Calu3 (cell line): ENCODE results near the gene LMTK2. TPM values are rescaled to one million over a fixed set of nuclear protein-coding genes. Genes with fewer than 3 reads are reported as not detected.

Experiments
- BruUV-seq: library from RNA; stranded (reverse); fragments of 400-500 nt; replicated peaks from 2 replicates; lab custom pipeline; 2021; lab: Mats Ljungman, UMichigan
- CTCF ChIA-PET: fragments of 300-600 bp; sonication (Branson Sonifier 250); formaldehyde crosslinking; loops from one replicate; lab custom pipeline; 2022; ENCODE audit warnings: antibody characterized with exemption; lab: Charles Lee
- DNase-seq: peaks from one replicate; pipeline ENCODE4 v3.0.0; 2022
- H3K27ac Mint-ChIP-seq: one replicate; pipeline ENCODE4 v1.8.0; 2022; ENCODE audit warnings: mixed read lengths; ENCODE audit not compliant: unreplicated experiment
- H3K27me3 Mint-ChIP-seq: one replicate; pipeline ENCODE4 v1.8.0; 2022; ENCODE audit warnings: mixed read lengths; ENCODE audit not compliant: unreplicated experiment
- H3K36me3 Mint-ChIP-seq: one replicate; pipeline ENCODE4 v1.8.0; 2022; ENCODE audit warnings: mild to moderate bottlenecking, moderate library complexity, mixed read lengths; ENCODE audit not compliant: insufficient read depth, unreplicated experiment
- H3K4me1 Mint-ChIP-seq: one replicate; pipeline ENCODE4 v1.8.0; 2022; ENCODE audit warnings: mild to moderate bottlenecking, low read depth, mixed read lengths; ENCODE audit not compliant: unreplicated experiment
- H3K4me3 Mint-ChIP-seq: one replicate; pipeline ENCODE4 v1.8.0; 2022; ENCODE audit warnings: mild to moderate bottlenecking, low read depth, moderate library complexity, mixed read lengths; ENCODE audit not compliant: unreplicated experiment
- H3K9me3 Mint-ChIP-seq: one replicate; pipeline ENCODE4 v1.8.0; 2022; ENCODE audit warnings: low read depth, mixed read lengths; ENCODE audit not compliant: unreplicated experiment
- intact Hi-C: fragments of 100-400 bp; cut with micrococcal nuclease; formaldehyde crosslinking; loops from one replicate; pipeline ENCODE4 v1.10.0; 2022; ENCODE audit not compliant: unreplicated experiment
- total RNA-seq: library from RNA; stranded (reverse); gene quantifications from 2 replicates; pipeline ENCODE4 v1.2.3, GENCODE V29; 2022
- TF ChIP-seq, protein P1 (sequence below): fragments of 200-600 bp; IDR thresholded peaks from one replicate; pipeline ENCODE4 v1.8.0; 2022; ENCODE audit warnings: antibody characterized with exemption; ENCODE audit not compliant: unreplicated experiment

The LMTK2 gene
- total RNA-seq, 1 experiment from 2014 or later: 29.9 TPM

DNA sequence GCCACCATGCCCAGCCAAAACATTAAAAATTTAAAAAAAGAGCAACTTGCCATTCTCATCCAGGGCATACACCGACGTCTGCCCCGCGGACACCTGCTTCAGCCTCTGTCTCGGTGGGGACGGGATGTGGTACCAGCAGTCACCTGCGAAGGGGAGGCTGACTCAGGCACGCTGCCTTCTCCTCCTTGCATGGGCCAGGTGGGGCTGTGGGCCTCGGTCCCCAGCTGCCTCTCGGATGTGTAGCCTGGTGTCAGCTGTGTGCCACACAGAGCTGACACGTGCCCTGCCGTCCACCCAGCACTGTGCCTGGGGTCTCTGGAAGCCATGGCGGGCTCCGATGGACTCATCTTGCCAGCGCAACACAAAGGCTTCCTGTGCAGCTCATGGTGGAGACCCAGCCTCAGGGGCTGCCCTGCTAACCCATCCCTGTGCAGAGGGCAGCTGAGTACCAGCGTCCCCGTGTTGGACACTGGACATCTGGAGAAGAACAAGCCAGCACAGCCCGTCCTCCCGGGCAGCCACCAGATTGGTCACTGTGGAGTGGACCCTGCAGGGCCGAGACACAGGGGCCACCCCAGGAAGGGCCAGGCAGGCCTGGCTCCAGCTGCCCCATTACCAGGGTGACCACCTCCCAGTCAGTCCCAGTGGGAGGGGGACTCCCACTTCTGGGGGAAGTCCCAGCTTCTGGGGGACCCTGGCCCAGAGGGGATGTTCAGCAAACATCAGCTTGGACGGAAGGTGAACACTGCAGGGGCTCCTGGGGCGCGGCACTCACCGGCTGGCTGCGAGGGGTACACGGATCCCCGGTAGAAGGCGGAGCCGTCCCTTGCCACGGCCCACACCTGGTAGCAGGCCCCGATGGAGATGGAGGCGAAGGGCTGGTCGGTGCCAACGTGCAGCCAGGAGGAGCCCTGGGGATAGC is 115.2 kb downstream of the LMTK2 start:
- TF ChIP-seq, protein P1, sequence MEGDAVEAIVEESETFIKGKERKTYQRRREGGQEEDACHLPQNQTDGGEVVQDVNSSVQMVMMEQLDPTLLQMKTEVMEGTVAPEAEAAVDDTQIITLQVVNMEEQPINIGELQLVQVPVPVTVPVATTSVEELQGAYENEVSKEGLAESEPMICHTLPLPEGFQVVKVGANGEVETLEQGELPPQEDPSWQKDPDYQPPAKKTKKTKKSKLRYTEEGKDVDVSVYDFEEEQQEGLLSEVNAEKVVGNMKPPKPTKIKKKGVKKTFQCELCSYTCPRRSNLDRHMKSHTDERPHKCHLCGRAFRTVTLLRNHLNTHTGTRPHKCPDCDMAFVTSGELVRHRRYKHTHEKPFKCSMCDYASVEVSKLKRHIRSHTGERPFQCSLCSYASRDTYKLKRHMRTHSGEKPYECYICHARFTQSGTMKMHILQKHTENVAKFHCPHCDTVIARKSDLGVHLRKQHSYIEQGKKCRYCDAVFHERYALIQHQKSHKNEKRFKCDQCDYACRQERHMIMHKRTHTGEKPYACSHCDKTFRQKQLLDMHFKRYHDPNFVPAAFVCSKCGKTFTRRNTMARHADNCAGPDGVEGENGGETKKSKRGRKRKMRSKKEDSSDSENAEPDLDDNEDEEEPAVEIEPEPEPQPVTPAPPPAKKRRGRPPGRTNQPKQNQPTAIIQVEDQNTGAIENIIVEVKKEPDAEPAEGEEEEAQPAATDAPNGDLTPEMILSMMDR: no peak
- no peak for DNase-seq
- BruUV-seq: no TSS peak
- CTCF ChIA-PET: no interaction called here
- H3K27me3 Mint-ChIP-seq: no peaks in the 10 kb centered on the region
- peaks cover 8% of the 10 kb centered on the region for H3K4me1 Mint-ChIP-seq
- intact Hi-C loops: no loop called here
- H3K36me3 Mint-ChIP-seq: no peaks in the 10 kb centered on the region
- no peaks in the 10 kb centered on the region for H3K9me3 Mint-ChIP-seq
- no peak overlapping the region for H3K27ac Mint-ChIP-seq
- H3K4me3 Mint-ChIP-seq: no peak overlapping the region

DNA sequence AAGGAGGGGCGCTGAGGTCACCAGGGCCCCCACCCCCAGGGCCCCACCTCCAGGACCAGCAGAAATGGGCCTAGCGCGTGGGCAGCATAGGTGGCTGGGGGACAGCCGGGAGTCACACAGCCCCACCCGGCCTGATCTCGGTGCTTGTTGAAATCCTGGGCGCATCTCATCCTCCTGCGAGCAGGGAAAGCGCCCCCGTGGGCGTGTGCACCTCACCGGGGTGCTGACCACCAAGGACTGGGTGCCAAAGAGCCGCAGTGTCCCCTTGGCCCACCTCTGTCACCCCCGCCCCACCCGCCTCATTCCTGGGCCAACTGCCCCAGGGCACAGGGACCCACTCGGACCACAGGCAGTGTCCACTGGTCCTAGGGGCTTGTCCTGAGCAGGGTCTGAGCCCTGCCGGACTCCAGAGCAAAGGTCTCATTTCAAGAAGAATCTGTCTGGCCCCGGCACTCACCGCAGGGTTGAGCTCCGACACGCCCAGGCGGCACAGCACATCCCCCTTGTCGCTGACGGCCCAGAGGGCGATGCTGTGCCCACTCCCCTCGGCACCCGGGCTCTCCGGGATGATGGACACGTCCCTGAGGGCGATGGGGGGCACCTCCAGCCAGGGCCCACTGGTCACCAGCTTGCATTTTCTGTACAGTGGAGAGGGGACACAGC is 116.0 kb downstream of the LMTK2 start:
- Mint-ChIP-seq H3K4me1 (peaks cover 8% of the 10 kb centered on the region), H3K4me3 (no peak overlapping the region), H3K9me3 (no peaks in the 10 kb centered on the region), H3K27me3 (no peaks in the 10 kb centered on the region), H3K36me3 (no peaks in the 10 kb centered on the region), H3K27ac (no peak overlapping the region)
- CTCF ChIA-PET: no interaction called here
- no peak for DNase-seq
- intact Hi-C loops: no loop called here
- BruUV-seq: no TSS peak
- TF ChIP-seq, protein P1: no peak

DNA sequence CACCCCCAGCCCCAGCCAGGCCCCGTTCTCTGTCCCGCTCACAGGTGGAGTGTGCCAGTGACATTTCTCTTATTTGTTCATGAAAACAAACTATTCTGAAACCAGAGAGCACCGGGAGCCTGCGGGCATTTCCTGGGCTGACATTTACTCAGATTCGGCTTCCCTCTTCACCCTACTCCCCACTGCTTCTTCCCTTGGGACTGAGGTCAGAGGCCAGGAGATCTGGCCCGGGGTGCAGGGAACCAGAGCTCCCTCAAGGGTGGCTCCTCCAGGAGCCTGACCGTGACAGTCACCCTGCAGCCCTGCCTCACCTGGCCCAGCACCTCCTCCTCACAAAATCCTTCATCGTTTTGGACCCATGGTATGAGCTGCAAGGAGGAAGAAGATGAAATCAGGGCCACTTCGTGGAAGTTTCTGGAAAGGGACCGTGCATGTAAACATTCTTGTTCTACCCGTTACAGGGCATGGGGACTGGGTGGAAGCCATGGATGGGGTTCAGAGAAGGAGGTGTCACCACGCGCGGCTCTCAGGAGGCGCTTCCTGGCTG is 116.8 kb downstream of the LMTK2 start:
- Mint-ChIP-seq H3K36me3 (no peaks in the 10 kb centered on the region), H3K27ac (no peak overlapping the region), H3K27me3 (no peaks in the 10 kb centered on the region), H3K4me3 (no peak overlapping the region), H3K4me1 (peaks cover 7% of the 10 kb centered on the region), H3K9me3 (no peaks in the 10 kb centered on the region)
- DNase-seq: no peak
- intact Hi-C loops: no loop called here
- BruUV-seq: no TSS peak
- TF ChIP-seq, protein P1: no peak
- CTCF ChIA-PET: no interaction called here

DNA sequence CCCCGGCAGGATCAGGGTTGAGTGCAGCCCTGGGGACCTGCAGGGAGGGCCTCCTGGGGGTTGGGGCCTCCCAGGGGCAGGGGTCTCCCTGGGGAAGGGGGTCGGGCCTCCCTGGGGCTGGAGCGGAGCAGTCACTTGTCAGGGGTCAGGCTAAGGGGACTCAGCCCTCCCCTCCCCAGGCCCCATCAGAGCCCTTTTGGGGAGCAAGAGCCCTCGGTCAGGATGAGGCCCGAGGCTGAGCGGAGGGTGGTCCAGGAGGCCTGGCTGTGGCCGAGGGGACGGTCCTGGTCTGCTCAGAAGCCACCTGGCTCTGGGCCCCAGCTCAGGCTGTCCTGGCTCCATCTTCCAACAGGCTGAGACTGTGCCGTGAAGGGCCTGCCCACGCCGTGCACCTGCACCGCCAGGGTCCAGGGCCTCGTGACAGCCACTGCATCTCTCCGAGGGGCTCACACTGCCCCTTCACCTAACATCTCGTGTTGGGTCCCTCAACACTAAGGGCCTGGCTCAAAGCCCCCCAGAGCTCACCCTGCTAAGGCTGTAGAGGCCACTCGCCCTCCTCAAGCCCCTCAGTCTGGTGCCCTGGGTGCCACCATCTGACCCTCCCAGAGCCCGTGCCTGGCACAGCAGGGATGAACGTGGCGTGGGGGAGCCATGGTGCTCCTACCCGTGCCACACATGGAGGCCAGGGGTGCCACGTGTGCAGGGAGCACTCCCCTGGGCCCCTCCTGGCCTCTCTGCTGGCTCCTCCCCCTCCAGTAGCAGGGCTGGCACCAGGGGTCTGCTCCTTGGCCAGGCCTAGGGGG is 117.4 kb downstream of the LMTK2 start:
- no peak for DNase-seq
- Mint-ChIP-seq H3K36me3 (no peaks in the 10 kb centered on the region), H3K4me1 (peaks cover under 1% of the 10 kb centered on the region), H3K4me3 (no peak overlapping the region), H3K9me3 (no peaks in the 10 kb centered on the region), H3K27me3 (no peaks in the 10 kb centered on the region), H3K27ac (no peak overlapping the region)
- TF ChIP-seq, protein P1: no peak
- intact Hi-C loops: no loop called here
- CTCF ChIA-PET: no interaction called here
- BruUV-seq: no TSS peak
